Retinal pigment epithelial cell (primary cell): ENCODE data around the gene CFAP57.
"Not testable (repeated sequence)": the region's sequence is repeated elsewhere in the genome, so short reads cannot be mapped to it uniquely, and the experiment has no call there.

Experiments
- DNase-seq: peaks from one replicate; pipeline ENCODE4 v3.0.0-alpha.2; 2010; ENCODE audit warnings: low read depth
- H3K4me3 ChIP-seq: 2 replicates; pipeline ENCODE4 v1.5.1; 2011; ENCODE audit warnings: mild to moderate bottlenecking, low read length, control low read depth, moderate library complexity
- TF ChIP-seq, protein P1 (sequence below): conservative IDR thresholded peaks from 2 replicates; pipeline ENCODE4 v1.5.1; 2011; ENCODE audit warnings: low read depth, low read length, control low read depth, inconsistent platforms

CFAP57 gene

DNA sequence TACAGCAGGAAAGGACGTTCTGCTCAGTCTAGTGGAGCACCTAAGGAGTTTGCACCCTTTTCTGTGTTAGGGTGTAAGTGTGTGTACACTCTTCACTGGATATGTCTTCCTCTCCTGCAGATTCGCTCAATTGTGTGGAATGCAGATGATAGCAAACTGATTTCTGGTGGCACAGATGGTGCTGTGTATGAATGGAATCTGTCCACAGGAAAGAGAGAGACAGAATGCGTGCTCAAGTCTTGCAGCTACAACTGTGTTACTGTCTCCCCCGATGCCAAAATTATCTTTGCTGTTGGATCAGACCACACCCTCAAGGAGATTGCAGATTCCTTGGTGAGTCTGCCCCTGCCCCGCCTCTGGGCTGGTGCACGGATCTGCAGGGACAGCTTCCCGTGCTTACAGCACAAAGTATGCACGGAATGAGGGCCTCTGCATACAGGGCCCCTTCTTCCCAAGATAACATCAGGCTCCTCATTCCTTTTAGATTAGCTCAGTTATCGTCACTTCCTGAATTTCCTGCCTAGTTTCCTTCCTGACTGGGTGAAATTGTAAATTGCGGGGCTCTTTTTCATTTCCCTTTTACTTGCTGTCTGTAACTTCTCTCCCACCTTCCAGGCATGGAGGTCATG lies 34.6 kb downstream of the CFAP57 start:
- TF ChIP-seq, protein P1, sequence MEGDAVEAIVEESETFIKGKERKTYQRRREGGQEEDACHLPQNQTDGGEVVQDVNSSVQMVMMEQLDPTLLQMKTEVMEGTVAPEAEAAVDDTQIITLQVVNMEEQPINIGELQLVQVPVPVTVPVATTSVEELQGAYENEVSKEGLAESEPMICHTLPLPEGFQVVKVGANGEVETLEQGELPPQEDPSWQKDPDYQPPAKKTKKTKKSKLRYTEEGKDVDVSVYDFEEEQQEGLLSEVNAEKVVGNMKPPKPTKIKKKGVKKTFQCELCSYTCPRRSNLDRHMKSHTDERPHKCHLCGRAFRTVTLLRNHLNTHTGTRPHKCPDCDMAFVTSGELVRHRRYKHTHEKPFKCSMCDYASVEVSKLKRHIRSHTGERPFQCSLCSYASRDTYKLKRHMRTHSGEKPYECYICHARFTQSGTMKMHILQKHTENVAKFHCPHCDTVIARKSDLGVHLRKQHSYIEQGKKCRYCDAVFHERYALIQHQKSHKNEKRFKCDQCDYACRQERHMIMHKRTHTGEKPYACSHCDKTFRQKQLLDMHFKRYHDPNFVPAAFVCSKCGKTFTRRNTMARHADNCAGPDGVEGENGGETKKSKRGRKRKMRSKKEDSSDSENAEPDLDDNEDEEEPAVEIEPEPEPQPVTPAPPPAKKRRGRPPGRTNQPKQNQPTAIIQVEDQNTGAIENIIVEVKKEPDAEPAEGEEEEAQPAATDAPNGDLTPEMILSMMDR = no peak
- DNase-seq = peak; percentile 89
- no peak overlapping the region for H3K4me3 ChIP-seq

DNA sequence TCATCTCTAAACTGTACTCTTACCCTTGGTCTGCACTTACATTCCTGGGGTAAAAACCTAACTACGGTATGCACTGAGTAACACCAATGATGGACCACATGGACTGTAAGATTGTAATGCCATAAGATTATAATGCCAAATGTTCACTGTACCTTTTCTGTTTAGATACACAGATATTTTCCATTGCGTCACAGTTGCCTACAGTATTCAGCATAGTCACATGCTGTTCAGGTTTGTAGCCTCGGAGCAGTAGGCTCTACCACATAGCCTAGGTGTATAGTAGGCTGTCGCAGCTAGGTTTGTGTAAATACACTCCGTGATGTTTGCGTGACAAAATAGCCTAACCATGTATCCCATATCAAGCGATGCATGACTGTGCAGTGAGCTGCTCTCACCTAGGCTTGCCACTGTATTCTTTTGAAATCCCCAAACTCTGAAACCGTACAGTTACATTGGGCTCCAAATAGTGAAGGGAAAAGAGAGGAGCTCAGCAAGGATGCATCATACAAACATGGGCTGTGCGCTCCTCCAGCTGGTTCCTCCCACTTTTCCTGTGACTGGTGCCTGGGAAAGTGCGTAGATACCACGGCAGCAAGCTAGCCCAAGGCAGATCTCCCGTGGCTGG lies 35.2 kb downstream of the CFAP57 start:
- TF ChIP-seq, protein P1 = no peak
- no peak overlapping the region for H3K4me3 ChIP-seq
- DNase-seq = peak; percentile 73

DNA sequence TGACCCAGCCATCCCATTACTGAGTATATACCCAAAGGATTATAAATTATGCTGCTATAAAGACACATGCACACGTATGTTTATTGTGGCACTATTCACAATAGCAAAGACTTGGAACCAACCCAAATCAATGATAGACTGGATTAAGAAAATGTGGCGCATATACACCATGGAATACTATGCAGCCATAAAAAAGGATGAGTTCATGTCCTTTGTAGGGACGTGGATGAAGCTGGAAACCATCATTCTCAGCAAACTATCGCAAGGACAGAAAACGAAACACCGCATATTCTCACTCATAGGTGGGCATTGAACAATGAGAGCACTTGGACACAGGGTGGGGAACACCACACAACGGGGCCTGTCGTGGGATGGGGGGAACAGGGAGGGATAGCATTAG lies 36.1 kb downstream of the CFAP57 start:
- H3K4me3 ChIP-seq, DNase-seq: not testable (repeated sequence)

DNA sequence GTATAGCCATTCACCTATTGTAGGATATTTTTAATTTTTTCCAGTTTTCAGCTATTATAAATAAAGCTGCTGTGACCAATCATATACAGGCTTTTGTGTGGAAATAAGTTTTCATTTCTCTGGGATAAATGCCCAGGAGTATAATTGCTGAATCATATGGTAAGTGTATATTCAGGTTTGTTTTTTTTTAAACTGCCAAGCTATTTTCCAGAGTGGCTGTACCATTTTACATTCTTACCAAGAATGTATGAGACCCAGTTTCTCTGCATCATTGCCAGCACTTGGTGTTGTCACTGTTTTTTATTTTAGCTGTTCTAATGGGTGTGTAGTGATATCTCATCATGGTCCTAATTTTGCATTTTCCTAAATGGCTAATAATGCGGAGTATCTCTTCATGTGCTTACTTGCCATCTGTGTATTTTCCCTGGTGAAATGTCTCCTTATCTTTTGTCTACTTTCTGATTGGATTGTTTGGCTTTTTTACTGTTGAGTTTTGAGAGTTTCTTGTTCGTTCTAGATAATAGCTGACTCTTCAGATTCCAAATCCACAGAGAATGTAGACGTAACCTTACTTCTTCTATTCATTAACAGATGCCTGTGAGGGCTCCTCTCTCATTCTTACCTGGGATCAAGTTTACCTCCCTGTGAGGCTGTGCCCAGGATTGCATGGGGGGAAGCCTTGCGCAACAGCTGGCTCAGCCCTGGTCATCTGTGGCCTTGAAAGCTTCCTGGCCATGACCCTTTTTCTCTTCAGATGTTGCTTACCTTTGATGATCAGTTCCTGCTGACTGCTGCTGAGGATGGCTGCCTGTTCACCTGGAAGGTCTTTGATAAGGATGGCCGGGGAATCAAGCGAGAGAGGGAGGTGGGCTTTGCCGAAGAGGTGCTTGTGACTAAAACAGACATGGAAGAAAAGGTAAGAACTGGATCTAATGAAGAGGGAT lies 42.6 kb downstream of the CFAP57 start:
- TF ChIP-seq, protein P1 = no peak
- no peak overlapping the region for H3K4me3 ChIP-seq
- no peak for DNase-seq

DNA sequence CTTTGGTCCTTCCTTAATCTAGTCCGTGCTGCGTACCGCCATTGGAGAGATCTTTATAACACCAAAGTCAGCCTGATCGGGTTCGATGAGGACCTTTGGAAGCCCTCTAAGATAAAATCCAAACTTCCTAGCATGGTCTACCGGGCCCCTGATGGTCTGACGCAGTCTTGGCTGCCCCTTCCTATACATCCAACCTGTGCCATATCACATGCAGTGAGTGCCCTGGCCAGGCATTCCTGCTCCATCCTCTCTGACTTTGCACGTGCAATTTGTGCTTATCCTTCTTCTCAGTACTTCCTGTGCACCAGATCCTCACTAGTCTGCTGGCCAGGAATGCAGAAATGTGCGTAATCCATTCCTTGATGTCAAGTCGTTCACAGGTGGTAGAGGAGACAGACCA lies 45.6 kb downstream of the CFAP57 start:
- TF ChIP-seq, protein P1 = no peak
- no peak for DNase-seq
- H3K4me3 ChIP-seq = no peak overlapping the region

DNA sequence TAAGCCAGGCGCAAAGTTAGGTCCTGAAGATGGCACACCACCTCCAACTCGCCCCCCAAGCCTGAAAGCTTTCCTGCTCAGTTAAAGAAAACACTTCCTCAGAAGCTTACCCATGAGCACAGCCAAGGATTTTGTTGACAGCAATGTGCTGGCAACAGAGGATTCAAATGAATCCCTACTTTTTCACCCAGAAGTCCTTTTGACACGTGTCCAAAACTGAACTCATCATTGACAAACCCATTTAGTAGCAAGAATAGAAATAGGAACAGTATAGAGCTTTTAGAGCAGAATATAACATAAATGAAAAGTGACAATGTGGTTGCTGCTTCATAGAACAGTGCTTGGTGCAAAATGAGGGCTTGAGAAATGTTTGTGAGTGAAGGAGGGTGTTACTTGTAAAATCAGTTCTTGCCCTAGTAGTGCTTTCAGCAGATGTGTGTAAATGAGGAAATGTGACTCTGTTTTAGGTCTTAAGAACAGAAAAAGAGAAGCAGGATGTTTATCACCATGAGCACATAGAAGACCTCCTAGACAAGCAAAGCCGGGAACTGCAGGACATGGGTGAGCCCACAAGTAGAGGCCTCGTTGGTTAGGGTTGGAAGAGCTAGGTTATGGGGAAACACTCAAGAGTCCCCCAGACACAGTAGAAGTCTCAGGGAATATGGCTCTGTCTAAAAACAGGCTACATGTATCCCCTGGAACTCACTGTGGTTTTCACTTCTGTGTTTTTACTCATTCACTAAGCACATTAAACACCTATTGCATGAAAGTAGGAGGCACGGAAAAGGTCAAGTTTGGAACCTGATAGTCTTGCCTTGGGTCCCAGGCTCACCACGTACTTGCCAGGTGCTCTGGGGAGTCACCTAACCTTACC lies 49.0 kb downstream of the CFAP57 start:
- no peak overlapping the region for H3K4me3 ChIP-seq
- no peak for DNase-seq
- TF ChIP-seq, protein P1 = no peak

DNA sequence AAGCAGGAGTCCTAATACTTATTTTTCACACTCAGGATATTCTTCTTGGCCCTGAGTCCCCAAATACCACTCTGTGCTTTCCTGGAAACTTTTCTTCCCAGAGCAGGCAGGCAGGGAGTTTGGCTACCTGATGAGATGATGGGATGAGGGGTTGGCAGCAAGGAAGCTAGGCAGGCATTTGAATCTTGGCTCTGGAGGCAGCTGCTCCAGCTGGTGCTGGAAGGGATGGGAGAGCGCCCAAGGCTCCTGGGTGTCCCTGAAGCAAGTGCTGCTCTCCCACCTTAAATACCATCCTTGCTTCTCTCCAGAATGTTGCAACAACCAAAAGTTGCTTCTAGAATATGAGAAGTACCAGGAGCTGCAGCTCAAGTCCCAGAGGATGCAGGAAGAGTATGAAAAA lies 49.7 kb downstream of the CFAP57 start:
- TF ChIP-seq, protein P1 = no peak
- H3K4me3 ChIP-seq = no peak overlapping the region
- no peak for DNase-seq
